ENCODE results near the gene PKDCC.

The PKDCC gene

DNA sequence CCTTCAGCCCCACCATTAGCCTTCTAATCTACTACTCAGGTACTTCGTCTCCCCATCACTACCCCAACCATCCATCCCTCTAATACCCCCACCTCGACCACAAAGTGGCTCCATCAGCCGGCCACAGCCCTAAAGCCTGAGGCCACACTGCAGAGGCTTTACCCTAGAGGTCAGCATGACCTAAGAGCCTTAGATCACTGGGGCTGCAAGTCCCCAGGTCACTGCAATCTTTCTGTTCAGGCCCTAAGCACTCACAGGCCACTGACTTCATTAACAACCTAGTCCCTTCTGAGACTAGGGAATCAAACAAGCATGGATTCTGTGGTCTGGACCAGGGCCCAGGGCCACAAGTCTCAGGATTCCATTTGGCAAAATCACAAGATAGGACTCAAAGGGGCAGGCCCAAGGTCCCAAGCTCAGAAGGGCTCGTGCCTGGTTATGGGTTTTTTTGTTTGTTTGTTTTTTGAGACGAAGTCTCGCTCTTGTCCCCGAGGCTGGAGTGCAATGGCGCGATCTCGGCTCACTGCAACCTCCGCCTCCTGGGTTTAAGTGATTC is 37.0 kb upstream of the PKDCC start:
- H3K4me1 ChIP-seq (ENCODE audit: control insufficient read depth in 5 of 5, insufficient read depth in 5 of 5, low read length in 5 of 5) = peaks cover 0 to 12% (median 4%) of the 10 kb centered on the region in 5 donors
- no peaks in the 10 kb centered on the region for H3K36me3 ChIP-seq (ENCODE audit: control insufficient read depth in 5 of 5, insufficient read depth in 5 of 5, low read length in 5 of 5)
- no peak overlapping the region for H3K9ac ChIP-seq (ENCODE audit: low read length in 5 of 5)
- no peak overlapping the region for H3K4me3 ChIP-seq (ENCODE audit: low read depth in 1 of 5, low read length in 5 of 5)
- H3K27ac ChIP-seq (ENCODE audit: low read depth, low read length) = no peak overlapping the region
- no peaks in the 10 kb centered on the region for H3K27me3 ChIP-seq (ENCODE audit: control insufficient read depth in 5 of 5, insufficient read depth in 4 of 5, low read length in 5 of 5)
- H3K9me3 ChIP-seq (ENCODE audit: control insufficient read depth in 5 of 5, low read length in 5 of 5) = no peaks in the 10 kb centered on the region

DNA sequence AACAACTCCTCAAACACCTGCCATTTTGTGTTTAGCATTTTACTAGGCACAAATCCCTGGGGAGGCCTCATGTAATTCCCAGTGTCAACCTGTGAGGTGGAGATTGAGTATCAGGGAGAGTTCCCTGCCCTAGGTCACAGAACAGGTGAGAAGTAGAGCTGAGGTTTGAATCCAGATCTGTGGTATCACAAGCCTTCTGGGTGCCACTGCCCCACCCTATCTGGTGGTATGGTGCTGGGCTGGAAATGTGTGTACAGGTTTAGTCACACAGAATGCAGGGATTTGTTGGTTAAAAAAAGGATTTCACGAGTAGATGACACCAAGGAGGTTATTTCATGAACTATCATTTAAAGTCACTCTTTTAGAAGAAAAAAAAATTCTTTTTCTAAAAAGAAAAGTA is 35.7 kb upstream of the PKDCC start:
- H3K27ac ChIP-seq (ENCODE audit: low read depth, low read length) = no peak overlapping the region

DNA sequence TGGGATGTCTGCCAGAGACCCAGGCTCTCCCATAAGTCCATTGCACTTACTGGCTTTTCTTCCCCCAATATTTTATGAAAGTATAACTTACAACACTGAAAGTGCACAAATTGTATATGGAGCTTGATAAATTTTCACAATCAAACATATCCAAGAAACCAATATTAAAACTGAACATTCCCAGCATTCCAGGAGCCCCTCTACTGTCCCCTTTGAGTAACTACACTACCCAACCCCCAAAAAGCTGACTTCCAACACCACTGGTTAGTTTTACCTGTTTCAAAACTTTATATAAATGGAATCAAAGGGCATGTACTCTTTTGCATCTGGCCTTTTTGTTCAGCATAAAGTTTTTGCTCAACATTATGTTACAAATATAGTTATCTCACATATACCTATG is 35.2 kb upstream of the PKDCC start:
- Histone ChIP-seq H3K27me3 (ENCODE audit: control insufficient read depth in 5 of 5, insufficient read depth in 4 of 5, low read length in 5 of 5) (no peaks in the 10 kb centered on the region), H3K9ac (ENCODE audit: low read length in 5 of 5) (no peak overlapping the region), H3K4me3 (ENCODE audit: low read depth in 1 of 5, low read length in 5 of 5) (no peak overlapping the region), H3K4me1 (ENCODE audit: control insufficient read depth in 5 of 5, insufficient read depth in 5 of 5, low read length in 5 of 5) (peaks cover 0 to 12% (median 4%) of the 10 kb centered on the region in 5 donors), H3K9me3 (ENCODE audit: control insufficient read depth in 5 of 5, low read length in 5 of 5) (no peaks in the 10 kb centered on the region), H3K36me3 (ENCODE audit: control insufficient read depth in 5 of 5, insufficient read depth in 5 of 5, low read length in 5 of 5) (no peaks in the 10 kb centered on the region), H3K27ac (ENCODE audit: low read depth, low read length) (no peak overlapping the region)

More for the DNA sequence above, 35.7 kb upstream of the PKDCC start:
- Histone ChIP-seq H3K36me3 (ENCODE audit: control insufficient read depth in 5 of 5, insufficient read depth in 5 of 5, low read length in 5 of 5) (no peaks in the 10 kb centered on the region), H3K4me3 (ENCODE audit: low read depth in 1 of 5, low read length in 5 of 5) (no peak overlapping the region), H3K27me3 (ENCODE audit: control insufficient read depth in 5 of 5, insufficient read depth in 4 of 5, low read length in 5 of 5) (no peaks in the 10 kb centered on the region), H3K9me3 (ENCODE audit: control insufficient read depth in 5 of 5, low read length in 5 of 5) (no peaks in the 10 kb centered on the region), H3K4me1 (ENCODE audit: control insufficient read depth in 5 of 5, insufficient read depth in 5 of 5, low read length in 5 of 5) (peaks cover 0 to 12% (median 4%) of the 10 kb centered on the region in 5 donors), H3K9ac (ENCODE audit: low read length in 5 of 5) (no peak overlapping the region)

DNA sequence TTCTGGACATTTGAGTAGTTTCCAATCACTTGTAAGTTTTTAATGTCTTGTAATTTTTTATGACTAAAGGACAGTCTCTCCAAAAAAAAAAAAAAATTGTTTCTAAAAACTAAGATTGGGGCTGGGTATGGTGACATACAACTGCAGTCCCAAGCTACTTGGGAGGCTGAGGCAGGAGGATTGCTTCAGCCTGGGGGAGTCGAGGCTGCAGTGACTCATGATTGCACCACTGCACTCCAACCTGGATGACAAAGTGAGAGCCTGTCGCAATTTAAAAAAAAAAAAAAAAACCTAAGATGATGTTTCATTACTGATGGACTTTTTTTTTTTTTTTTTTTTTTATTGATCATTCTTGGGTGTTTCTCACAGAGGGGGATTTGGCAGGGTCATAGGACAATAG is 34.4 kb upstream of the PKDCC start:
- Histone ChIP-seq H3K9ac (ENCODE audit: low read length in 5 of 5) (no peak overlapping the region), H3K27ac (ENCODE audit: low read depth, low read length) (no peak overlapping the region), H3K4me3 (ENCODE audit: low read depth in 1 of 5, low read length in 5 of 5) (no peak overlapping the region), H3K27me3 (ENCODE audit: control insufficient read depth in 5 of 5, insufficient read depth in 4 of 5, low read length in 5 of 5) (no peaks in the 10 kb centered on the region), H3K36me3 (ENCODE audit: control insufficient read depth in 5 of 5, insufficient read depth in 5 of 5, low read length in 5 of 5) (no peaks in the 10 kb centered on the region), H3K9me3 (ENCODE audit: control insufficient read depth in 5 of 5, low read length in 5 of 5) (no peaks in the 10 kb centered on the region), H3K4me1 (ENCODE audit: control insufficient read depth in 5 of 5, insufficient read depth in 5 of 5, low read length in 5 of 5) (peaks cover 0 to 12% (median 4%) of the 10 kb centered on the region in 5 donors)

DNA sequence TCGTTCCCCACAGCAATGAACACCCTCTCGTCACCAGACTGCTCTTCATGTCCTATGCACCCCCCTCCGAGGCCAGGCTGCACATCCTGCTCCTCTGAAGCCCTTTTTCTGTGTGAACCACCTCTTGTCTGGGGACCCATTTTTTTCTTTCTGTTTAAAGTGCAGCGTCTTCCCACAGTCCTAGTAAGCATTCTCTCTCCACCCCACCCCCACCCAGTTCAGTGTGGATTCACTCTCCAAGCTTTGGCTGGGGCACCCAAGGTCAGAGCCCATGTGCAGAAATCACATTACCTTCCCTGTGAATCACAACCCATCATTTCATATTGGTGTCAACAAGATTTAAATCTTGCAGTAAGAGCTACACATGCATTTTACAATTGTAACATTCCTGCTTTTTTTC is 26.4 kb upstream of the PKDCC start:
- Histone ChIP-seq H3K4me3 (ENCODE audit: low read depth in 1 of 5, low read length in 5 of 5) (no peak overlapping the region), H3K9me3 (ENCODE audit: control insufficient read depth in 5 of 5, low read length in 5 of 5) (no peaks in the 10 kb centered on the region), H3K36me3 (ENCODE audit: control insufficient read depth in 5 of 5, insufficient read depth in 5 of 5, low read length in 5 of 5) (no peaks in the 10 kb centered on the region), H3K27ac (ENCODE audit: low read depth, low read length) (no peak overlapping the region), H3K9ac (ENCODE audit: low read length in 5 of 5) (no peak overlapping the region), H3K27me3 (ENCODE audit: control insufficient read depth in 5 of 5, insufficient read depth in 4 of 5, low read length in 5 of 5) (no peaks in the 10 kb centered on the region), H3K4me1 (ENCODE audit: control insufficient read depth in 5 of 5, insufficient read depth in 5 of 5, low read length in 5 of 5) (peaks cover 7 to 22% (median 14%) of the 10 kb centered on the region in 5 donors)

DNA sequence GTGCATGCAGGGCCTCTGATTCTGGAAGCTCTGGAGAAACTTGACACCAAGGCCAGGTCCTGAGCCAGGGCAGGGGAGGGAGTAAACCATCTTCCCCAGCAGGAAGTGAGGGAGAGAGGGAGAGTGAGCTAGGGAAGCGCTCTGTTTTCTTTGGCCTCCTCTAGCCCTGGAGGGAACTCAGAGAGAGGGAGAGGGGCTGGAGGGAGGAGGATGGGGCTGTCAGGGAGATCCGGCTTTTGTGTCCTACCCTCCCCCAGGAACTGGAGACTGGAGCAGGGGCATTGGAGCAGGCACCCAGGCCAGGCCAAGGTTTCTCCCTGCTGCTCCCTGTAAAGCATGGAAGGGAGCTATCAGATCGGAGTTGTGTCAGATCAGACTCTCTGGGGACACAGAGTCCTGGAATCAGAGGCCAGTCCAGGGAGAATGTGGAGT is 22.7 kb upstream of the PKDCC start:
- H3K27ac ChIP-seq (ENCODE audit: low read depth, low read length) = no peak overlapping the region
- H3K4me1 ChIP-seq (ENCODE audit: control insufficient read depth in 5 of 5, insufficient read depth in 5 of 5, low read length in 5 of 5) = peaks cover 10 to 25% (median 22%) of the 10 kb centered on the region in 5 donors
- H3K9me3 ChIP-seq (ENCODE audit: control insufficient read depth in 5 of 5, low read length in 5 of 5) = no peaks in the 10 kb centered on the region
- H3K9ac ChIP-seq (ENCODE audit: low read length in 5 of 5) = no peak overlapping the region
- no peaks in the 10 kb centered on the region for H3K36me3 ChIP-seq (ENCODE audit: control insufficient read depth in 5 of 5, insufficient read depth in 5 of 5, low read length in 5 of 5)
- no peak overlapping the region for H3K4me3 ChIP-seq (ENCODE audit: low read depth in 1 of 5, low read length in 5 of 5)
- H3K27me3 ChIP-seq (ENCODE audit: control insufficient read depth in 5 of 5, insufficient read depth in 4 of 5, low read length in 5 of 5) = no peaks in the 10 kb centered on the region

DNA sequence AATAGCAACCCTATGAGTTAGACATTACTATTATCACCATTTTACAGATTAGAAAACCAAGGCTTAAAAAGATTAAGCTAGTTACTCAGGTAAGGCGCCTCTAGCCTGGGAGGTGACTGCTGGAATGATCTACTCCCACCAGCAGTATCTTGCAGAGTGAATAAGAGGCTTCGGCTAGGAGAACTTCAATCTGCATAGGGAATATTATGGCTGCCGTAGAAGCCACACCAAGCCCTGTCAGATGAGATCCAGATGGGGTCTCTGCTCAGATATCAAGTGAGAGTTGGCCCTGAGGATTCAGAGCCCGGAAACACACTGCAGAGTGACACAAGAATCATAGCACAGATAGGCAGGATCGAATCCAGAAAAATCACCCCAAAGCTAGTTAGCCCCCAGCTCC is 21.5 kb upstream of the PKDCC start:
- H3K27ac ChIP-seq (ENCODE audit: low read depth, low read length) = no peak overlapping the region
- no peaks in the 10 kb centered on the region for H3K27me3 ChIP-seq (ENCODE audit: control insufficient read depth in 5 of 5, insufficient read depth in 4 of 5, low read length in 5 of 5)
- no peak overlapping the region for H3K4me3 ChIP-seq (ENCODE audit: low read depth in 1 of 5, low read length in 5 of 5)

GRCh38 chr2:42028571-42029148 is 19.2 kb upstream of the PKDCC start:
- peaks cover 6 to 24% (median 14%) of the 10 kb centered on the region in 5 donors for H3K4me1 ChIP-seq (ENCODE audit: control insufficient read depth in 5 of 5, insufficient read depth in 5 of 5, low read length in 5 of 5)
- no peaks in the 10 kb centered on the region for H3K27me3 ChIP-seq (ENCODE audit: control insufficient read depth in 5 of 5, insufficient read depth in 4 of 5, low read length in 5 of 5)
- no peak overlapping the region for H3K9ac ChIP-seq (ENCODE audit: low read length in 5 of 5)
- H3K4me3 ChIP-seq (ENCODE audit: low read depth in 1 of 5, low read length in 5 of 5) = no peak overlapping the region
- H3K27ac ChIP-seq (ENCODE audit: low read depth, low read length) = no peak overlapping the region
- no peaks in the 10 kb centered on the region for H3K9me3 ChIP-seq (ENCODE audit: control insufficient read depth in 5 of 5, low read length in 5 of 5)
- no peaks in the 10 kb centered on the region for H3K36me3 ChIP-seq (ENCODE audit: control insufficient read depth in 5 of 5, insufficient read depth in 5 of 5, low read length in 5 of 5)

More for the DNA sequence above, 21.5 kb upstream of the PKDCC start:
- H3K4me1 ChIP-seq (ENCODE audit: control insufficient read depth in 5 of 5, insufficient read depth in 5 of 5, low read length in 5 of 5) = peaks cover 10 to 24% (median 18%) of the 10 kb centered on the region in 5 donors
- no peaks in the 10 kb centered on the region for H3K9me3 ChIP-seq (ENCODE audit: control insufficient read depth in 5 of 5, low read length in 5 of 5)
- no peak overlapping the region for H3K9ac ChIP-seq (ENCODE audit: low read length in 5 of 5)
- H3K36me3 ChIP-seq (ENCODE audit: control insufficient read depth in 5 of 5, insufficient read depth in 5 of 5, low read length in 5 of 5) = no peaks in the 10 kb centered on the region

- no peak overlapping the region for H3K9ac ChIP-seq (ENCODE audit: low read length in 5 of 5)
- H3K4me3 ChIP-seq (ENCODE audit: low read depth in 1 of 5, low read length in 5 of 5) = no peak overlapping the region
- H3K4me1 ChIP-seq (ENCODE audit: control insufficient read depth in 5 of 5, insufficient read depth in 5 of 5, low read length in 5 of 5) = peaks cover 6 to 24% (median 14%) of the 10 kb centered on the region in 5 donors
- no peaks in the 10 kb centered on the region for H3K36me3 ChIP-seq (ENCODE audit: control insufficient read depth in 5 of 5, insufficient read depth in 5 of 5, low read length in 5 of 5)
- H3K9me3 ChIP-seq (ENCODE audit: control insufficient read depth in 5 of 5, low read length in 5 of 5) = no peaks in the 10 kb centered on the region
- H3K27ac ChIP-seq (ENCODE audit: low read depth, low read length) = no peak overlapping the region
- no peaks in the 10 kb centered on the region for H3K27me3 ChIP-seq (ENCODE audit: control insufficient read depth in 5 of 5, insufficient read depth in 4 of 5, low read length in 5 of 5)
Measured at GRCh38 chr2:42029171-42029570, 18.6 kb upstream of the PKDCC start.

DNA sequence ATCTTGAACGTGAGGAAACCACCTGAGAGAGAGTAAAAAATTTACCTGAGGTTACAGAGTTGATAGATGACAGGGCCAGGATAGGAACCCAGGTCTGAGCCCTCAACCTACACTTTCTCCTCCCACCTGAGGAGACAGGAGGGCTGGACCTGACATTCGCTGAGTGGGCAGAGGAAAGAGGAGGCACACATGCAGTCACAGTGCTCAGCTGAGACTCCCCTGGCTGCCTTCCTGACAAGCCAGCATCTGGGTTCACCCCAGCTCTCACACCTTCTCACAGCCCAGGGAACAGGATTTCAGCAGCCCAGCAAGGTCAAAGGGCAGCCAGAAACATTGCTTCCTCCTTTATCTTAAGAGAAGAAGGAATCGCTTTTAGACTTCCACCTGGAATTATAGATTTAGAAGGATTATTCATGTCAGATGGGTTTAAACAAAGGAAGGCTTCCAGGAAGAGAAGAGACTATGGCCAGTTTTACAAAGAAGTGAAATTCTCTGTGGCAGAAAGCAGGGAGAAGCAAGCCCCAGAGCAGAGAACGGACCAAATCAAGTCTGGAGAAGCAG is 18.1 kb upstream of the PKDCC start:
- H3K36me3 ChIP-seq (ENCODE audit: control insufficient read depth in 5 of 5, insufficient read depth in 5 of 5, low read length in 5 of 5) = no peaks in the 10 kb centered on the region
- no peak overlapping the region for H3K27ac ChIP-seq (ENCODE audit: low read depth, low read length)
- H3K4me1 ChIP-seq (ENCODE audit: control insufficient read depth in 5 of 5, insufficient read depth in 5 of 5, low read length in 5 of 5) = peaks cover 6 to 24% (median 10%) of the 10 kb centered on the region in 5 donors
- H3K9ac ChIP-seq (ENCODE audit: low read length in 5 of 5) = no peak overlapping the region
- no peaks in the 10 kb centered on the region for H3K9me3 ChIP-seq (ENCODE audit: control insufficient read depth in 5 of 5, low read length in 5 of 5)
- H3K4me3 ChIP-seq (ENCODE audit: low read depth in 1 of 5, low read length in 5 of 5) = no peak overlapping the region
- no peaks in the 10 kb centered on the region for H3K27me3 ChIP-seq (ENCODE audit: control insufficient read depth in 5 of 5, insufficient read depth in 4 of 5, low read length in 5 of 5)
